GM04504 (cell line): ENCODE results near the gene ZSCAN2.
"Not testable (repeated sequence)": the region's sequence is repeated elsewhere in the genome, so short reads cannot be mapped to it uniquely, and the experiment has no call there.

Source experiments
- DNase-seq: peaks from one replicate; pipeline ENCODE4 v3.0.0-alpha.2; 2012; ENCODE audit warnings: low read depth

ZSCAN2 gene

GRCh38 chr15:84641871-84642270 lies 41.1 kb downstream of the ZSCAN2 start:
- DNase-seq = not testable (repeated sequence)

- not testable (repeated sequence) for DNase-seq
Measured at GRCh38 chr15:84642640-84643039, 41.8 kb downstream of the ZSCAN2 start.

- DNase-seq = no peak
Measured at GRCh38 chr15:84643838-84644237, 43.0 kb downstream of the ZSCAN2 start.

GRCh38 chr15:84645496-84645895 lies 44.7 kb downstream of the ZSCAN2 start:
- DNase-seq = no peak

- DNase-seq = no peak
Measured at GRCh38 chr15:84645997-84646396, 45.2 kb downstream of the ZSCAN2 start.

- no peak for DNase-seq
Measured at GRCh38 chr15:84647726-84648125, 46.9 kb downstream of the ZSCAN2 start.

GRCh38 chr15:84648539-84648938 lies 47.7 kb downstream of the ZSCAN2 start:
- no peak for DNase-seq

- DNase-seq = no peak
Measured at GRCh38 chr15:84649706-84650105, 48.9 kb downstream of the ZSCAN2 start.

- no peak for DNase-seq
Measured at GRCh38 chr15:84653584-84653909, 52.7 kb downstream of the ZSCAN2 start.

- peak; percentile 84 for DNase-seq
Measured at GRCh38 chr15:84653910-84654688, 53.3 kb downstream of the ZSCAN2 start, which contains the start of gene WDR73. Gene WDR73 (minus strand): TSS chr15:84654283. CDS start chr15:84654274, 9 bp downstream.

GRCh38 chr15:84654689-84655453 lies 54.1 kb downstream of the ZSCAN2 start:
- DNase-seq = peak; percentile 58

- no peak for DNase-seq
Measured at GRCh38 chr15:84656972-84657371, 56.2 kb downstream of the ZSCAN2 start.

- no peak for DNase-seq
Measured at GRCh38 chr15:84657748-84658079, 56.9 kb downstream of the ZSCAN2 start.

- peak; percentile 50 for DNase-seq
Measured at GRCh38 chr15:84658080-84658787, 57.4 kb downstream of the ZSCAN2 start, which contains the start of gene NMB. Gene NMB (minus strand): TSS chr15:84658199. CDS start chr15:84658152, 47 bp downstream.

- DNase-seq = no peak
Measured at GRCh38 chr15:84658788-84659411, 58.1 kb downstream of the ZSCAN2 start.

GRCh38 chr15:84659904-84660781 lies 59.3 kb downstream of the ZSCAN2 start:
- no peak for DNase-seq

- DNase-seq = no peak
Measured at GRCh38 chr15:84661001-84661400, 60.2 kb downstream of the ZSCAN2 start.

- no peak for DNase-seq
Measured at GRCh38 chr15:84666373-84666772, 65.6 kb downstream of the ZSCAN2 start.

- DNase-seq = no peak
Measured at GRCh38 chr15:84668221-84668982, 67.6 kb downstream of the ZSCAN2 start.

GRCh38 chr15:84669726-84670125 lies 68.9 kb downstream of the ZSCAN2 start:
- peak; percentile 90 for DNase-seq
